Stimulated activated memory B cell treated with anti-CD40 and anti-IgM and Interleukin-4, amounts not matched to agents 10 μg/mL and 1 μg/mL and 100 μg/mL, for 72 hours (primary cell): Measurements from ENCODE around the gene NUMA1.

Experiments
- ATAC-seq: fragments of 150-1000 bp; cut with Tn5 transposase; 2 replicates; pipeline ENCODE4 v1.10.0; 2021
- H3K27ac Mint-ChIP-seq: one replicate; pipeline ENCODE4 v1.8.0; 2022; ENCODE audit warnings: mild to moderate bottlenecking, mixed read lengths
- H3K27me3 Mint-ChIP-seq: one replicate; pipeline ENCODE4 v1.8.0; 2022; ENCODE audit warnings: mixed read lengths
- H3K36me3 Mint-ChIP-seq: one replicate; pipeline ENCODE4 v1.8.0; 2022; ENCODE audit warnings: mixed read lengths
- H3K4me1 Mint-ChIP-seq: one replicate; pipeline ENCODE4 v1.8.0; 2022; ENCODE audit warnings: mixed read lengths
- H3K4me3 Mint-ChIP-seq: one replicate; pipeline ENCODE4 v1.8.0; 2022; ENCODE audit warnings: mild to moderate bottlenecking, moderate library complexity, mixed read lengths
- H3K9me3 Mint-ChIP-seq: one replicate; pipeline ENCODE4 v1.8.0; 2022; ENCODE audit warnings: mixed read lengths

NUMA1 gene

DNA sequence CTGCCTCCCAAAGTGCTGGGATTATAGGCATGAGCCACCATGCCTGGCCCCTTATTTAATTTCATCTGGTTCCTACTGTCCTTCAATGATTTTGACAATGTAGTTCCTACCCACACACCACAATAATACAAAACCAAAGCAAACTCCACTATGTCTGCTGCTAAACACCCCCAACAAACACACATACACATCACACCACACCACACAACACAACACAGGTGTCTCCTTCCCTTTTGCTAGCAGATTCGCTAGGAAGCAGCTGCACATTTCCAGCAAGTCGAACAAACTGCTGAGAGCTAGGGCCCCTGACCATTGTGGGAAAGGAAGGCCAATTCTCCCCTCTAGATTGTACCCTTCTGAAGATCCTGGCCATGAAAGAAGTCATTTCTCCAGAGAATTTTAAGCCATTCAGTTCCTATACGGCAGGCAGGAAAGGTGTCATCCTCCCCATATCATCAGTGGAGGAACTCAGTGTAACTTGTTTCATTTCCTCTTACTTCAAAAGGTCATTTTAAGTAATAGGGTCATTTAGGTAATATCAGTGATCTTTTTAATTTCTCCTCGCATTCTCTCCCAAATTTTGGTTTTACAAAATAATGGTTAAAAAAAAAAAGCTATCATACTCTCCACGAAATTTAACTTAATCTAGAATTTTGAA is 18.5 kb downstream of the NUMA1 start:
- peak overlapping the region; percentile 62 for H3K4me3 Mint-ChIP-seq
- peaks cover 11% of the 10 kb centered on the region for H3K4me1 Mint-ChIP-seq
- peaks cover 16% of the 10 kb centered on the region for H3K36me3 Mint-ChIP-seq
- peak overlapping the region; percentile 78 for H3K27ac Mint-ChIP-seq
- ATAC-seq, result no peak
- no peaks in the 10 kb centered on the region for H3K27me3 Mint-ChIP-seq
- no peaks in the 10 kb centered on the region for H3K9me3 Mint-ChIP-seq

DNA sequence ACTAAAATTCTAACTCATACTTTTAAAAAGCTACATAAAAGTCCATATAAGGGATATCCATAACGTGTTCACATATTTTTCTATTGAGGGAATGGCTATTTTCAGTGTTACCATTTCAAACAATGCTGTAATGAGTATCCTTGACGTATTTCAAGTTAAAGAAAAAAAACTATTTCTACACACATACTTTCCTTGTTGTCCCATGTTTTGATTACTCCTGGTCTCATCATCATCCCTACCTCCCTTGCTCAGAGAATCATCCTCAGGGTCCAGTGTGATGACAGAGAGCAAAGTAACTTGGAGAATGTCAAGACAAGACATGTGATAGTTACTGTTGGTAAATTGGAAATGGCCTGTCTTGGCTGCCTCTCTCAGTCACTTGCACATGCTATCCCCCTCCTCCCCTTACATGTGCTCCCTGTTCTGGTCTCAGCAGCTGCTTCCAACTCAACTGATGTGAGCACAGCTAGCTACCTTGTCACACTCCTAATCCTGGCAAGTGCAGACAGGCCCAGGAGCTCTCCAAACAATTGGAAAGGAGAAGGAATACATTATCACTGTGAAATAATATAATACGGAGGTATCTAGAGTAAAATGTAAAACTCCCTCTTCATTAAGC is 21.8 kb downstream of the NUMA1 start:
- Mint-ChIP-seq H3K27me3 (no peaks in the 10 kb centered on the region), H3K36me3 (peaks cover 13% of the 10 kb centered on the region), H3K9me3 (no peaks in the 10 kb centered on the region), H3K4me1 (peaks cover 11% of the 10 kb centered on the region), H3K27ac (no peak overlapping the region), H3K4me3 (no peak overlapping the region)
- ATAC-seq, result no peak

DNA sequence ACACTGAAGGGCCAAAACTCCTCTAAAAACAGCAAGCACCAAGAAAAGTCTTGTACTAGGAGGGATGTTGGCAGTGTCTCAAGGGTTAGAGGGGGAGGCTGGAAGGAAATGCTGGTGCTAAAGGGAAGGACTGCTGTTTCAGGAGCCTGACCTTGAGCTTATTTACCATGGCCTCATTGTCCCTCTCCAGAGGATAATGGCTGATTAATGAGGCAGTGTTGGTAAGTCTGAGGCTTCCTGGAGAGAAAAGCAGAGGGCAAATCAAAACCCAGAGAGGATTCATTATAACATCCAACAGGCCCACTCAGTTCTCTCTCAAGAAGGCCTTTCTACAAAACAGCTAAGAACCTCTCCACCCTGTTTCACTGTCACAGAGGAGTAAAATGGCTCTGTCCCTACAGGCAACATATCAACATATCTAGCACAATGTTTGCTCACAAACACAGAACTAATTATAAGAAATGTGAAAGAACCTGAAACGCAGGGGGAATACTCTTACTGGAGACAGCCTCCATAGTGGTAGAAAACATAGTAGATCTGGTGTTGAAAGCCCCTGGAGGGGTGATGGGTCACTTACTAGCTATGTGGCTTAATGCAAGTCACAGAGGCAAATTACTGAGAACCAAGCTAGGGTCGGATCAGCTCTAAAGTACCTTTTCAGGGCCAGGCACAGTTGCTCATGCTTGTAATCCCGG is 31.4 kb downstream of the NUMA1 start:
- Mint-ChIP-seq H3K27ac (no peak overlapping the region), H3K9me3 (no peaks in the 10 kb centered on the region), H3K4me1 (peaks cover 11% of the 10 kb centered on the region)

DNA sequence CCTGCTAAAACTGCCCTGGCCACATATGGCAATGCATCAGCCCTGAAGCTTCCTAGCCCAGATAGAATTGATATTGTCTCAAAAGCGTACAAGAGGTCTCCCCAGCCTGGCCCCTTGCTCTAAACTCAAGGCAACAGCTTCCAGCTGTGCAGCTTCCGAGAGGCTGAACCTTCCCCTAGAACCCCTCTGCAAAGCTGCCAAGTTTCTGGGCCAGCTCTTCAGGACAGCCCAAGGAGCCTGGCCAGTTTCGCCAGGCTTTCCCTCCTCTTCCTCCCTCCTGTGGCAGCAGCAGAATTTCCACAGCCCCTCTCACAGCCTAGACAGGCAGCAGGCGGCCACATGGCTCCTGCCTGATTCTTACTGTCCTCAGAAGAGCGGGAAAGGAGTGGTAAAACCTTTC is 34.5 kb downstream of the NUMA1 start:
- H3K4me1 Mint-ChIP-seq, result peaks cover 31% of the 10 kb centered on the region
- no peaks in the 10 kb centered on the region for H3K27me3 Mint-ChIP-seq
- no peak overlapping the region for H3K27ac Mint-ChIP-seq
- H3K36me3 Mint-ChIP-seq, result peaks cover 7% of the 10 kb centered on the region
- ATAC-seq, result no peak
- no peaks in the 10 kb centered on the region for H3K9me3 Mint-ChIP-seq
- no peak overlapping the region for H3K4me3 Mint-ChIP-seq

More for the DNA sequence above, 31.4 kb downstream of the NUMA1 start:
- no peak for ATAC-seq
- peaks cover 16% of the 10 kb centered on the region for H3K36me3 Mint-ChIP-seq
- H3K4me3 Mint-ChIP-seq, result no peak overlapping the region
- H3K27me3 Mint-ChIP-seq, result no peaks in the 10 kb centered on the region

DNA sequence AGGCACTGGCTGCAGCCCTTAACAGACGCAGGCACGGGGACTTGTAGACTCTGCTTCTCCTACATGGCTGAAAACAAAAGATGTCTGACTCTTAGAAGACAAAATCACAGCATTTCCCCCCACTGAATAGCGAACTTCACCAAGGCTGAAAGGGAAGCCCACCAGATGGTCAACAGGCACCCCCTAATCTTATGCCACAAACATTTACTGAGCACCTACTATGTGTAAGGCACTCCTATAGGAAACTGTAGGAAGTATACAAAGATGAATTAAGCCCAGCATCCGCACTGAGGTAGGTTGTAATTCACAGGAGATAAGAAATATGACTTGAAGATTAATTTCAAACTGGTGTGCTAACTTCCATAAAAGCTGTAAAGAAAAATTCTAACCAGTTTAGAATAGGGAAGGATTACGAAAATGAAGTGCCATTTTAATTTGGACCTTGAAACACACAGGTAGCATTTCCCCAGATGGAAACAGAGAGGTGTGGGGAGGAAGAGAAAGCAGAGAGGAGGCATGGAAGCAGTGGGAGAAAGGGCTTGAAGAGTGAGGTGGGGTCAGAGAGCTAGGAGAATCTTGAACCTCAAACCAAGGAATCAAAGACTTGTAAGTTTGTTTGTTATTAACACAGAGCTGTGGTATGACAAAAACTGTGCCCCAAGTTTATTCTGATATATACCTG is 38.1 kb downstream of the NUMA1 start:
- Mint-ChIP-seq H3K27ac (no peak overlapping the region), H3K4me1 (peaks cover 31% of the 10 kb centered on the region), H3K9me3 (no peaks in the 10 kb centered on the region), H3K36me3 (peaks cover 7% of the 10 kb centered on the region), H3K27me3 (no peaks in the 10 kb centered on the region), H3K4me3 (no peak overlapping the region)
- no peak for ATAC-seq

DNA sequence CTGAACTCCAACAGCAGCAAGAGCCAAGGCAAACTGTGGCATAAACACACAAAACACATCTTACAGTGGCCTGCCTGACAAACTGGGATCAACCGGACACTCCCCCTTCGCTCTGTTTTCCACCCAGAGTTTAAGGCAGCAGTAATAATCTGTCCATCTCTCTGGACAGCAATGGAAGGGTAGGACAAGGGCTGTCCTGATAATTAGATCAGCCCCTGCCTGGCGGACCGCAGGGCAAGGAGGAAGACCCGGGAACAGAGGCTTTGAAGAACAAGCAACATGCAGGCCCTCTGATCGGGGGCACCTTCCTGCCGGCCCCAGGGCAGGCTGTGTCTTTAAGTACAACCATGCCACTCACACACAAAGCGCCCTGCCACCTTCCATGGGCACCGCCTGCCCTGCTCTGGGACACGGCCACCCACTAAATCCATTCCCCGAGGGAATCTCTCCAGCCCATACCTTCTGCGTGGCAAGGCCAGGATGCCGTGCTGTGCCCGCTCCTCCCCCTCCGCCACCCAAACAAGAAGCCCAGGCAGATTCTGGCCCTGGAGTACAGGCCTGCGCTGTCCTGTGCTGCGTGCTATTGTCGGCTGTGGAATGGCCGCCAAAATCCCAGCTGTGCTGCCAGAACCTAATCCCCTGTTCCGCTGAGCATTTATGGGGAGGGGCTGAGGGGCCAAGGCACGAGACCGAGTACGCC is 38.8 kb downstream of the NUMA1 start:
- no peak overlapping the region for H3K27ac Mint-ChIP-seq
- peaks cover 5% of the 10 kb centered on the region for H3K36me3 Mint-ChIP-seq
- no peaks in the 10 kb centered on the region for H3K9me3 Mint-ChIP-seq
- no peaks in the 10 kb centered on the region for H3K27me3 Mint-ChIP-seq
- peak; percentile 61 for ATAC-seq
- peaks cover 37% of the 10 kb centered on the region for H3K4me1 Mint-ChIP-seq
- H3K4me3 Mint-ChIP-seq, result no peak overlapping the region

DNA sequence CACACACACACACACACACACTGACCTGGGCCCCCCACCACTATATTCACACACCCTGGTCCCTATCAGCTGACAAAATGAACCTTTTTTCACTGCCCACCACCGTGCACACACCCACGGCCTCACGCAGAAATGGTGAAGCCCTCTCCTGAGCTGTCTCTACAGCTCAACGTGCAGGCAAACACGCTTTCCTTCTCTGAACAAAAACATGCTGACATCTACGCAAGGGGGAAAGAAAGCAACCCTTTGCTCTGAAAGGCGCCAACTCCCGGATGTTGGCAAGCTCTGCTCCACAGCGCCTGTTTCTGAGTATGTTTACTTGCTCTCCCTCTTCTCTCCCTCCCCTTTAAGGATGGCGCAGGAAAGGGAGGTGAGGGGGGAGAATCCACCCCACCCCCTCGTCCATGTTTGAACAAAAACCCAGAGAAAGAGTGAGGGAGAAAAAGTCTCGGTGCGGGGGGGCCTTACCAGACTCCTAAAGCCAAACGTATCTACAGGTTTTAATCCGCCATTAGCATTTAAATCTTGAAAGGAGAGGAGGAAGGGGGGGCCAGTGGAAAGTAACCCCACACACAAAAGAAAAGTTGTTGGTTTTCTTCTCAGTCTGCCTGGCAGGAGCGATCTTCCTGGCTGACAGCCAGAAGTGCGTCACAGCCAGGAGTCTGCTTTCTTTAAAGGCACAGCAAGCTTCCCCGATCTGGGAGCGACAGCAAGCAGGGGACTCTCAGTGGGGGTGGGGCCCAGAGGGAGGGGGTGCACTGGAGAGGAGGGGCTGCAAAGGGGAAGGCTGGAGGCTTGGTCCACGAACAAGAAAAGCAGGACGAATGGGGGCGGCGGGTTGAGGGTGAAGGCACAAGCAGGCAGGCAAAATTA is 39.6 kb downstream of the NUMA1 start:
- ATAC-seq, result peak; percentile 72
- H3K27me3 Mint-ChIP-seq, result no peaks in the 10 kb centered on the region
- H3K9me3 Mint-ChIP-seq, result no peaks in the 10 kb centered on the region
- no peak overlapping the region for H3K27ac Mint-ChIP-seq
- H3K36me3 Mint-ChIP-seq, result peaks cover 2% of the 10 kb centered on the region
- no peak overlapping the region for H3K4me3 Mint-ChIP-seq
- peaks cover 32% of the 10 kb centered on the region for H3K4me1 Mint-ChIP-seq

DNA sequence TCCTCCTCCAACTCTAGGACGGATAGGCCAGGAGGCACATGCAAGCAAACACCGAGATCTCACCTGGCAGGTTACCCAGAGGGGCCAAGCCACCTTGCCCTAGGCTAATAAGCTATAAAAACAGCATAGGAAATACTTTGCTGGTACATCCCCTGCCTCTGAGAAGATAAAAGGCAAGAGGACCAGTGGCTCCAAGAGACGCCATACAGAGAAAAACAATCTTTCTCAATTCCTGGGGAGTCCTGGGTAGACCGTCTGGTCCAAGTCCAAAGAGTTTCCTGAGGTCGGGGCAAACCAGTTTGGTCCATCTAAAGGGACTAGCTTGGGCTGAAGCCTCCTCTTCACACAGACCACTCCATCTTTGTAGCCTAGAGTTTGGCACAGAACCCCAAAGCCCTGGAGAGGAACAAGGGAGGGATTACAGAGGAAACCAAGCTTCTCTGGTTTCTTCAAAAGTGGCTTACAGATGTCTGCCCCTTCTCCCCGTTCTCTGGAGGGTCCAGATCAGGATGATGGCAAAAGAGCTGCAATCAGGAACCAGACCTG is 40.4 kb downstream of the NUMA1 start:
- no peaks in the 10 kb centered on the region for H3K9me3 Mint-ChIP-seq
- ATAC-seq, result no peak
- peaks cover 7% of the 10 kb centered on the region for H3K36me3 Mint-ChIP-seq
- H3K4me3 Mint-ChIP-seq, result no peak overlapping the region
- no peaks in the 10 kb centered on the region for H3K27me3 Mint-ChIP-seq
- H3K4me1 Mint-ChIP-seq, result peaks cover 29% of the 10 kb centered on the region
- H3K27ac Mint-ChIP-seq, result no peak overlapping the region

DNA sequence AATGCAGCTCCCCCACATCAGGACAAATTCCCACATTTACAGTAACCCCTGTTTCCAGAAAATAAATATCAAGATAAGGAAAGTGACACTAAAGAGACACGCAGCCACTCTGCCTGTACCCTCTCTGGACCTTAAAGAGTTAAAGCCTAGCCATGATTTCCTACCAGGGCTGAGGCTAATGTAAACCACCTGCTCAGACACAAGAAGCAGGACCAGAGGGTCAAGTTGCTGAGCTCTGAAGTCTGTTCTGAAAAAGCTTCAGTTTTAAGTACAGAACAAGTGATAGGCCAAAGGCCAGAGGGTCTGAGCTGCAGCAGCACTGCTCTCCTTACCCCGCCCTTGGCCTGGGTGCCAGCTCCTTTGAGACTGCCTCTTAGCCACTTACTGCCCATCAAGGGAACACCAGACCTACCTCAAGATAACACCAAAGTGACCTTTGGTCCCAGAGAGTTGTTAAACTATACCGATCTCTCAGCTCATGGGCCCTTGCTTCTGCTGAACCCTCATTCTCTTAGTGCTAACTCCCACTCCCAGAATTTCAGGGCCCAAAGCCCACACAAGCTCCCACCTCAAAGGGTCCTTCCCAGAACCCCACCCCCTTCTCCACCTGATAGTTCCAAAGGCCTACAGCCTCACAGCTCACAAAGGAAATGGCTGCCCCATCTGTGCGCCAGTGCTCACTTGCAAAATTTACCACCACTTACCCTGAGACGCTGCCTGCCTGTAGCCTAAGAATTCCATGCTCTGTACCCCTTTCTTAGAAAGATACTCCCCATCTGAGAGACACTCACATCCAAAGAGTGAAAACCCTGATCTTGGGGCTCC is 41.1 kb downstream of the NUMA1 start:
- ATAC-seq, result no peak
- Mint-ChIP-seq H3K4me1 (peaks cover 28% of the 10 kb centered on the region), H3K27me3 (no peaks in the 10 kb centered on the region), H3K27ac (no peak overlapping the region), H3K9me3 (no peaks in the 10 kb centered on the region), H3K36me3 (peaks cover 7% of the 10 kb centered on the region), H3K4me3 (no peak overlapping the region)

DNA sequence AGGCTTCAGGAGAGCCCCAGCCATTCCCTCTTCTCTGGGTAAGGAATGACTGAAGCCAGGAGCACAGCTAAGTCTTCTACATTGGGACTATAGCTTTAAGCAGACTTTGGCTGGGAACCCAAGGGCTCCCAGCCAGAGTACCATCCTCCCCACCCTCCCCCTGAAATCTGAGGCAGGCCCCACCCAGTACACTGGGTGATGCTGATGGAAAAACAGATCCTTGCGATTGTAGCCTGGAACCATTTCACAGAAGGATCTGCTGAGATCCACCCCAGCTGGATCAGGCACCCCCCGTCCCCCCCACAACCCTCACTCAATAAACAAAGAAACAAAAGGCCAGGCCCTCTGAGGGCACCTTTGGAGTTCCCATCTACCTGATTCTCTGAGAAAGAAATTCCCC is 41.9 kb downstream of the NUMA1 start:
- Mint-ChIP-seq H3K27ac (no peak overlapping the region), H3K27me3 (no peaks in the 10 kb centered on the region), H3K4me3 (no peak overlapping the region), H3K36me3 (peaks cover 7% of the 10 kb centered on the region), H3K4me1 (peaks cover 28% of the 10 kb centered on the region), H3K9me3 (no peaks in the 10 kb centered on the region)
- ATAC-seq, result no peak

DNA sequence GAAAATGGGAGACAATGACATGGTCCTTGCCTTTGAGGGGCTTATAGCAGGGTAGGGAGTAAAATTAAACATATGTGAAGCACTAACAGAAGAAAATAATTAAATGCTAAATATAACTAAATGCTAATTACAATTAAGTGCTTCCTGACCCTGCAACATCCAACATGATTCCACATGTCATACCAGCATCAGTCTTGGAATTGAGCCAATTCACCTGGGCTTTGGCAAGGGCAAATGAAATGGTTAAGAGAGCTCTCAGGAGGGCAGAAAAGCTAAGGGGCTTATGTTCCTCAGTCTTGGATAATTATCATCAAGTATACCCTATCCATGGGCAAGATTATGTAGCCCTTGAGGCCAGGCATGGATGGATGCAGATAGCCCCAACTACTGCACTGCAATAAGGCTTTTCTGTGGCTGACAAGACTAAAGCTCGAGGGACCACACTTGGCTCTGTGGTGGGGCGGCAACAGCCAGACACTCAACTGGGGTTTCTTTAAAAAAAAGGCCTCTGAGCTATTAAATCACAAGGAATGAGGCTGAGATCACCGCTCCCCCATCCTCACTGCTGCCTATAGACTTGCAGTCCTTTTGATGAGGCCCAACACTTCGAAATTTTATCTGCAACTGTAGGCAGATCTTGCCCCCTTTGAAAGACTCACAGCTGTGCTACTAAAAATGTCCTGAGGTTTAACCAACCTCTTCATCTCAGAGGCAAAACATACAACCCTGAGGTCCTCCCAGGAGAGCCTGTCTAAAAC is 42.6 kb downstream of the NUMA1 start:
- ATAC-seq, result no peak
- no peaks in the 10 kb centered on the region for H3K9me3 Mint-ChIP-seq
- H3K4me1 Mint-ChIP-seq, result peaks cover 22% of the 10 kb centered on the region
- peaks cover 7% of the 10 kb centered on the region for H3K36me3 Mint-ChIP-seq
- H3K27me3 Mint-ChIP-seq, result no peaks in the 10 kb centered on the region
- no peak overlapping the region for H3K27ac Mint-ChIP-seq
- no peak overlapping the region for H3K4me3 Mint-ChIP-seq

DNA sequence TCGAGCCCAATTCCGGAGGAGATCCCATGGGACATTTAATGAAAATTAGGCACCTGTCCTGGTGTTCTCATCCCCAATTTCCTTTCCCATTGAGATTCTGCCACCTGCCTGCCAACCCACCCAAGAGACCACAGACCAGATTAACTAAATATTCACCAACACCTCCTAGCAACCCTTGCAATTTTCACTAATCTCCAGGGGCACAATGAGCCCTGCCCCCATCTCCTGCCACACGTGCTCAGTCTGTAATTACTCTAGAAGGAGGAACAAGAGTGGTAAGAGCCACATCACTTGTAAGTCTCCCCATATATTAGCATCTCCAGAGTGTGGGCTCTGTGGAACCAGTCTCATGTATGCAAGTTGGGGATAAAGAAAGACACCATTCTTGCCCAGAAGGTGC is 43.7 kb downstream of the NUMA1 start:
- Mint-ChIP-seq H3K4me3 (no peak overlapping the region), H3K36me3 (peaks cover 7% of the 10 kb centered on the region), H3K9me3 (no peaks in the 10 kb centered on the region), H3K27me3 (no peaks in the 10 kb centered on the region), H3K27ac (no peak overlapping the region), H3K4me1 (peaks cover 12% of the 10 kb centered on the region)
- ATAC-seq, result no peak

DNA sequence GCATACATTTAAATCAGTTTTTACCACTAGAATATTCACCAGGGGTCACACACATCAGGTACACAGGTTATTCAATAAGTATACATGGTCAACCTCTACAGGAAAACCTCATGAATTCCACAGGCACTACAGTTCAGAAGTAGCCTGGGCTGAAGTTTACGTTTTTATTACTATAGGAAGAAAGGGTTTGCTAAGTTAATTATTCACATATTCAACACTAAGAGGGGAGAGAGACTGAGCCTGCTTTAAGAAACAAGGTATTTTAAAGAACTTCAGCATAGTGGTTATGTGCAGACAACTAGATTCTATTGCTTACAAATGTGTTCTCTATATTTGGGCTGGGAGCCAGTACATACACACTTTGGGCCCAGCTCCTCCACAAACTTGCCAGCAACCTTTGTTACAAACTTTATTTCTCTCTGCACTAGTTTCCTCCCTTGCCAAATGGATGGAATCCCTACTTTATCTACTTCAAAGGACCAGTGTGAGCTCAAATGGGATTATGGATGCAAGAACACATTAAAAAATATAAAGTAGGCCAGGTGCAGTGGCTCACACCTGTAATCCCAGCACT is 49.8 kb downstream of the NUMA1 start:
- Mint-ChIP-seq H3K27me3 (no peaks in the 10 kb centered on the region), H3K4me1 (peaks cover 36% of the 10 kb centered on the region), H3K4me3 (no peak overlapping the region), H3K36me3 (peaks cover 33% of the 10 kb centered on the region), H3K27ac (peak overlapping the region; percentile 61), H3K9me3 (no peaks in the 10 kb centered on the region)
- no peak for ATAC-seq
